NT2/D1 (cell line): ENCODE data around the gene AREG.

Experiments
- DNase-seq: peaks from one replicate; pipeline ENCODE4 v3.0.0-alpha.2; 2011; ENCODE audit warnings: low read depth, low spot score
- H3K27me3 ChIP-seq: 2 replicates; pipeline ENCODE4 v1.6.0; 2011; ENCODE audit warnings: mild to moderate bottlenecking; ENCODE audit not compliant: insufficient read length, insufficient read depth
- H3K36me3 ChIP-seq: 2 replicates; pipeline ENCODE4 v1.6.1; 2011; ENCODE audit warnings: mild to moderate bottlenecking, low read length, mixed read lengths; ENCODE audit not compliant: insufficient read depth, insufficient read length
- H3K4me1 ChIP-seq: 2 replicates; pipeline ENCODE4 v1.5.1; 2011; ENCODE audit not compliant: insufficient read depth, insufficient read length
- H3K4me3 ChIP-seq: 2 replicates; pipeline ENCODE4 v1.5.1; 2011; ENCODE audit warnings: low read depth; ENCODE audit not compliant: insufficient read length
- H3K9ac ChIP-seq: 2 replicates; pipeline ENCODE4 v1.6.0; 2011; ENCODE audit warnings: low read depth; ENCODE audit not compliant: insufficient read length
- H3K9me3 ChIP-seq: 2 replicates; pipeline ENCODE4 v1.5.1; 2011; ENCODE audit warnings: mild to moderate bottlenecking, low read length; ENCODE audit not compliant: insufficient read depth
- SUZ12 ChIP-seq: IDR thresholded peaks from 2 replicates; pipeline ENCODE4 v1.6.1; 2011; ENCODE audit not compliant: insufficient read length, insufficient read depth; ENCODE audit errors: extremely low read depth
- YY1 ChIP-seq: IDR thresholded peaks from 2 replicates; pipeline ENCODE4 v1.6.1; 2011; ENCODE audit not compliant: insufficient read length, insufficient read depth
- ZNF274 ChIP-seq: IDR thresholded peaks from 2 replicates; pipeline ENCODE4 v1.6.1; 2011; ENCODE audit warnings: mild to moderate bottlenecking, low read depth, low read length

The AREG gene

DNA sequence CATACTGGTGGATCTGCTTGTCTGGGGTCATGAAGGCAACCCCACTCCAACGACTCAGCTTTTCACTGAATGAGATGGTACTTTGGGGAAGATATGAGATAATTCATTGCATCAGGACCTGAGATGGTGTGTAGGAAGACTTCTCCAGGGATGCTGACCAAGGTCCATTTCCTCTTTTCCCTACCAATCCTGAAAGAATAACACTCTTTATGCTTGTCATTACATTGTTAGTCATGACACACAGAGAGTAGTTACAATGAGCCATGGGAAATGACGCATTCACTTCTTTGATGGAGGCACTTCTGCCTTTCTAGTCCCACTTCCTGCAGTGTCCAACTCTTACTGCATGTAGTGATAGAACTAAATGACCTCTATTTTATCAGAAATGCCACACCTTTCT lies 58.6 kb downstream of the AREG start:
- no peak overlapping the region for H3K9ac ChIP-seq
- DNase-seq: no peak
- no peaks in the 10 kb centered on the region for H3K27me3 ChIP-seq
- TF ChIP-seq ZNF274 (no peak), SUZ12 (no peak), YY1 (no peak)
- no peaks in the 10 kb centered on the region for H3K36me3 ChIP-seq
- H3K9me3 ChIP-seq: no peaks in the 10 kb centered on the region
- H3K4me3 ChIP-seq: no peak overlapping the region
- H3K4me1 ChIP-seq: no peaks in the 10 kb centered on the region

DNA sequence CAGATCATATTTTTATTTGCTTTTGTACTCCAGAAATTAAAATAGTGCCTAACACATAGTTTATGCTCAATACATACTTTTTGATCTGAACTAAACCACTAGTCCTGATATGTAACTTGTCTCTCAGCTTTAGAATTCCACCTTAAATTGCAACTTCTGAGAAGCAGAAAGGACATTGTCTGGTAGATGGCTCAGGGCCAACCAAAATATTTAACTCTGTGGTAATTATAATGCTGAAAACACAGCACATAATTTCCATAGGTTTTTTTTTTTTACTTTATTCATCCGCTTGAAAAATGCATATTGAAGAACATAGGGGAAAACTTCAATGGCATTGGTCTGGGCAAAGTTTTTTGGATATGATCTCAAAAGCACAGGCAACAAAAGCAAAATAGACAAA lies 59.3 kb downstream of the AREG start:
- no peak overlapping the region for H3K9ac ChIP-seq
- no peak overlapping the region for H3K4me3 ChIP-seq
- no peaks in the 10 kb centered on the region for H3K36me3 ChIP-seq
- no peaks in the 10 kb centered on the region for H3K9me3 ChIP-seq
- no peak for TF ChIP-seq ZNF274
- TF ChIP-seq YY1: no peak
- TF ChIP-seq SUZ12: no peak
- no peaks in the 10 kb centered on the region for H3K27me3 ChIP-seq
- no peak for DNase-seq
- no peaks in the 10 kb centered on the region for H3K4me1 ChIP-seq
